ENCODE data around the gene CDK18.

Gene CDK18

GRCh38 chr1:205580923-205581180 lies 76.4 kb downstream of the CDK18 start:
- CTCF ChIA-PET, result interaction anchor here (0.6 to 1.7 kb wide), 2 partner anchors 11 to 148 kb away, joined by 3 to 4 read pairs; no protein-coding TSS in a partner anchor
- POLR2A ChIA-PET (ENCODE audit: low non-redundant PET), result no interaction called here
- no peak for DNase-seq (ENCODE audit: low spot score)
- H3K27ac ChIP-seq, result no peak overlapping the region
- TF ChIP-seq, protein P1, sequence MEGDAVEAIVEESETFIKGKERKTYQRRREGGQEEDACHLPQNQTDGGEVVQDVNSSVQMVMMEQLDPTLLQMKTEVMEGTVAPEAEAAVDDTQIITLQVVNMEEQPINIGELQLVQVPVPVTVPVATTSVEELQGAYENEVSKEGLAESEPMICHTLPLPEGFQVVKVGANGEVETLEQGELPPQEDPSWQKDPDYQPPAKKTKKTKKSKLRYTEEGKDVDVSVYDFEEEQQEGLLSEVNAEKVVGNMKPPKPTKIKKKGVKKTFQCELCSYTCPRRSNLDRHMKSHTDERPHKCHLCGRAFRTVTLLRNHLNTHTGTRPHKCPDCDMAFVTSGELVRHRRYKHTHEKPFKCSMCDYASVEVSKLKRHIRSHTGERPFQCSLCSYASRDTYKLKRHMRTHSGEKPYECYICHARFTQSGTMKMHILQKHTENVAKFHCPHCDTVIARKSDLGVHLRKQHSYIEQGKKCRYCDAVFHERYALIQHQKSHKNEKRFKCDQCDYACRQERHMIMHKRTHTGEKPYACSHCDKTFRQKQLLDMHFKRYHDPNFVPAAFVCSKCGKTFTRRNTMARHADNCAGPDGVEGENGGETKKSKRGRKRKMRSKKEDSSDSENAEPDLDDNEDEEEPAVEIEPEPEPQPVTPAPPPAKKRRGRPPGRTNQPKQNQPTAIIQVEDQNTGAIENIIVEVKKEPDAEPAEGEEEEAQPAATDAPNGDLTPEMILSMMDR (conservative IDR thresholded peaks at IDR 0.05; ENCODE audit: low read depth), result no peak

- no peak for DNase-seq (ENCODE audit: low spot score)
- POLR2A ChIA-PET (ENCODE audit: low non-redundant PET), result no interaction called here
- CTCF ChIA-PET, result interaction anchor here (0.6 to 1.7 kb wide), 2 partner anchors 10 to 149 kb away, joined by 3 to 4 read pairs; no protein-coding TSS in a partner anchor
- TF ChIP-seq, protein P1 (conservative IDR thresholded peaks at IDR 0.05; ENCODE audit: low read depth), result no peak
- no peak overlapping the region for H3K27ac ChIP-seq
Measured at GRCh38 chr1:205581321-205581980, 77.0 kb downstream of the CDK18 start.

DNA sequence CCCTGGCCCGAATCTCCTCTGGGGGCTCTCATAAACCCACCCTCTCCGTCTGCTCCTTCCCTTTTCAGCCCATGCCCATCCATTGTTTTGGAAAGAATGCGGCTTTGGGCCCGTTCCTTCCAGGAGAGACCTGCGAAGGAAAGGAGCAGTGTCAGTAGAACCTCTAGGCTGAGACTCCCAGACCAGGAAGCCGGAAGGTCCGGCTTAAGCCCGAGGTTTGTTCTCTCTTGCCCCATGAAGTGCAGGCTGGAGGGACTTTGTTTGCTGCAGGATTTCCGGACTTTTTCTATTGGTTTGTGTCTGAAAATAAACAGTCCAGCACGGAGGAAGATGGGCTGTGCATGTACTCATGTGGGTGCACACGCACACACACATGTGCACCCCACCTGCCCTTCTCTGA lies 77.6 kb downstream of the CDK18 start:
- ChIA-PET POLR2A (ENCODE audit: low non-redundant PET) (no interaction called here), CTCF (interaction anchor here (0.6 to 1.7 kb wide), 2 partner anchors 10 to 138 kb away, joined by 4 to 6 read pairs; no protein-coding TSS in a partner anchor)
- 0 out of 2 replicates have a peak overlapping the region, but pooled peaks have one; percentile 7 for H3K27ac ChIP-seq
- no peak for DNase-seq (ENCODE audit: low spot score)
- TF ChIP-seq, protein P1 (conservative IDR thresholded peaks at IDR 0.05; ENCODE audit: low read depth), result no peak

Measured in RWPE1 (cell line).